ENCODE results near the gene IL31.

DNA sequence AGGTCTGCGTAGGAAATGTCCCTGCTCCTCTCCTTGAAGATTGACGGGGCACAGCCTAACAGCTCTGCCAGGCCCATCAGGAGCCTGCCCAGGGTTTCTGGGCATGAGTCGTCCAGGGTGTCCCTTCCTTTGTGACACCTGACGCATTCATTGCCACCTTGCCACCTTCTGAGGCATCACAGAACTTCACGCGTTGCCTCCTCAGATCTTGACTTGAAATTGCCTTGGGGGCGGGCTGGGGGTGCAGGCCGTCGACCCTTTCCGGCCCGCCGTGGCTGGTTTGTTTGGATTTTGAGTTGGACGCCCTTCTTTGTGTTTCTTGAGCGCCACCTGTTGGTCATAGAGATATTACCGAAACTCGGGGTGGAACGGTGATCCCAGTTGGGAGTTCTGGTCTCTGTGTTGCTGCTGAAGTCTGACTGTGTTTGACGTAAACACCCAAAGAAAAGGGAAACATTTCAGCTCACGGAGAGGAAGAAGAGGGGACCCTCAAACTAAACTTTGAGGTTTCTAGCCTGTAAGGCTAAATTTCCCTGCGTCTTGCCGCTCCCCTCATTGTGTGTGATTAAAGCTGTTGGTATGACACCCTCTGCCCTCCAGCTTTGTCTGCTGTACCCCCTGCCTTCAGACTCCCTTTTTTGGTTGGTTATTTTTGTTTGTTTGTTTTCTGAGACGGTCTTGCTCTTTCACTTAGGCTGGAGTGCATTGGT lies 50.8 kb downstream of the IL31 start:
- TF ChIP-seq SIN3A (IDR thresholded peaks at IDR 0.05; ENCODE audit: borderline replicate concordance, insufficient read depth, low read length) (no peak), TAF1 (IDR thresholded peaks at IDR 0.05; ENCODE audit: borderline replicate concordance, insufficient read depth, low read length) (no peak)
- TF ChIP-seq, protein P1, sequence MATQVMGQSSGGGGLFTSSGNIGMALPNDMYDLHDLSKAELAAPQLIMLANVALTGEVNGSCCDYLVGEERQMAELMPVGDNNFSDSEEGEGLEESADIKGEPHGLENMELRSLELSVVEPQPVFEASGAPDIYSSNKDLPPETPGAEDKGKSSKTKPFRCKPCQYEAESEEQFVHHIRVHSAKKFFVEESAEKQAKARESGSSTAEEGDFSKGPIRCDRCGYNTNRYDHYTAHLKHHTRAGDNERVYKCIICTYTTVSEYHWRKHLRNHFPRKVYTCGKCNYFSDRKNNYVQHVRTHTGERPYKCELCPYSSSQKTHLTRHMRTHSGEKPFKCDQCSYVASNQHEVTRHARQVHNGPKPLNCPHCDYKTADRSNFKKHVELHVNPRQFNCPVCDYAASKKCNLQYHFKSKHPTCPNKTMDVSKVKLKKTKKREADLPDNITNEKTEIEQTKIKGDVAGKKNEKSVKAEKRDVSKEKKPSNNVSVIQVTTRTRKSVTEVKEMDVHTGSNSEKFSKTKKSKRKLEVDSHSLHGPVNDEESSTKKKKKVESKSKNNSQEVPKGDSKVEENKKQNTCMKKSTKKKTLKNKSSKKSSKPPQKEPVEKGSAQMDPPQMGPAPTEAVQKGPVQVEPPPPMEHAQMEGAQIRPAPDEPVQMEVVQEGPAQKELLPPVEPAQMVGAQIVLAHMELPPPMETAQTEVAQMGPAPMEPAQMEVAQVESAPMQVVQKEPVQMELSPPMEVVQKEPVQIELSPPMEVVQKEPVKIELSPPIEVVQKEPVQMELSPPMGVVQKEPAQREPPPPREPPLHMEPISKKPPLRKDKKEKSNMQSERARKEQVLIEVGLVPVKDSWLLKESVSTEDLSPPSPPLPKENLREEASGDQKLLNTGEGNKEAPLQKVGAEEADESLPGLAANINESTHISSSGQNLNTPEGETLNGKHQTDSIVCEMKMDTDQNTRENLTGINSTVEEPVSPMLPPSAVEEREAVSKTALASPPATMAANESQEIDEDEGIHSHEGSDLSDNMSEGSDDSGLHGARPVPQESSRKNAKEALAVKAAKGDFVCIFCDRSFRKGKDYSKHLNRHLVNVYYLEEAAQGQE (IDR thresholded peaks at IDR 0.05; ENCODE audit: insufficient read depth in 1 of 2, low read depth in 2 of 2, low read length in 2 of 2): no peak

Data from PFSK-1 (cell line).